ENCODE data around the gene CD52.

The CD52 gene

GRCh38 chr1:26317612-26318337, at the start of gene CD52:
TSS of gene CD52 (plus strand) at chr1:26317958. CDS start at chr1:26318018, 60 bp downstream.
- intact Hi-C loops (cut with DNase I): no loop called here
- peak in 33 of 42 donors; percentile 16 to 83 (median 44) for DNase-seq

- intact Hi-C loops (cut with DNase I): no loop called here
- DNase-seq: no peak
Observed at GRCh38 chr1:26268290-26269197, 49.2 kb upstream of the CD52 start.

GRCh38 chr1:26269198-26269550, 48.6 kb upstream of the CD52 start:
- intact Hi-C loops (cut with DNase I): no loop called here

GRCh38 chr1:26274801-26275425, 42.8 kb upstream of the CD52 start:
- intact Hi-C loops (cut with DNase I): loop anchor here (5.0 kb wide), 2 partner anchors 43 to 47 kb away; partner anchors contain the start of gene CEP85

More at GRCh38 chr1:26269198-26269550, 48.6 kb upstream of the CD52 start:
- no peak for DNase-seq

GRCh38 chr1:26275580-26276431, 42.0 kb upstream of the CD52 start:
- intact Hi-C loops (cut with DNase I): loop anchor here (5.0 kb wide), 2 partner anchors 44 to 46 kb away; partner anchors contain the start of gene CEP85
- peak; percentile 56 to 92 (median 82) for DNase-seq

More at GRCh38 chr1:26274801-26275425, 42.8 kb upstream of the CD52 start:
- DNase-seq: peak in 3 of 42 donors; percentile 19 to 47 (median 29)

- intact Hi-C loops (cut with DNase I): loop anchor here (5.0 kb wide), 2 partner anchors 44 to 46 kb away; partner anchors contain the start of gene CEP85
- DNase-seq: peak in 7 of 42 donors; percentile 41 to 79 (median 47)
Observed at GRCh38 chr1:26276432-26276838, 41.3 kb upstream of the CD52 start.

GRCh38 chr1:26277261-26277661, 40.5 kb upstream of the CD52 start:
- intact Hi-C loops (cut with DNase I): loop anchor here (5.0 kb wide), 2 partner anchors 45 kb away; partner anchors contain the start of gene CEP85
- no peak for DNase-seq

- no peak for DNase-seq
- intact Hi-C loops (cut with DNase I): loop anchor here (5.0 kb wide), 2 partner anchors 45 kb away; partner anchors contain the start of gene CEP85
Observed at GRCh38 chr1:26277719-26278118, 40.0 kb upstream of the CD52 start.

- intact Hi-C loops (cut with DNase I): loop anchor here (5.0 kb wide), 2 partner anchors 44 to 46 kb away; partner anchors contain the start of gene CEP85
- peak in 8 of 42 donors; percentile 19 to 56 (median 30) for DNase-seq
Observed at GRCh38 chr1:26278303-26278702, 39.5 kb upstream of the CD52 start.

- peak in 9 of 42 donors; percentile 11 to 61 (median 29) for DNase-seq
- intact Hi-C loops (cut with DNase I): loop anchor here (5.0 kb wide), 2 partner anchors 43 to 47 kb away; partner anchors contain the start of gene CEP85
Observed at GRCh38 chr1:26278724-26279455, 38.9 kb upstream of the CD52 start.

- intact Hi-C loops (cut with DNase I): loop anchor here (5.0 kb wide), 2 partner anchors 43 to 47 kb away; partner anchors contain the start of gene CEP85
- peak; percentile 71 to 96 (median 91) for DNase-seq
Observed at GRCh38 chr1:26279456-26280332, 38.1 kb upstream of the CD52 start, which contains the start of gene SH3BGRL3. TSS of gene SH3BGRL3 (plus strand) at chr1:26280086. CDS start at chr1:26280156, 70 bp downstream.

GRCh38 chr1:26280333-26281042, 37.3 kb upstream of the CD52 start:
- intact Hi-C loops (cut with DNase I): no loop called here

GRCh38 chr1:26281091-26281958, 36.4 kb upstream of the CD52 start:
- no peak for DNase-seq
- intact Hi-C loops (cut with DNase I): no loop called here

More at GRCh38 chr1:26280333-26281042, 37.3 kb upstream of the CD52 start:
- DNase-seq: peak in 12 of 42 donors; percentile 22 to 60 (median 41)

- intact Hi-C loops (cut with DNase I): no loop called here
- DNase-seq: peak in 2 of 42 donors; percentile 13 to 15
Observed at GRCh38 chr1:26281971-26282370, 35.8 kb upstream of the CD52 start.
